SH-SY5Y (cell line): ENCODE data around the gene ANXA2R.

ENCODE experiments used
- GATA2 ChIP-seq: IDR thresholded peaks from 2 replicates; pipeline ENCODE4 v1.6.1; 2011; ENCODE audit warnings: mild to moderate bottlenecking, low read depth, low read length
- GATA3 ChIP-seq: IDR thresholded peaks from 2 replicates; pipeline ENCODE4 v1.6.1; 2011; ENCODE audit warnings: low read depth, mild to moderate bottlenecking, low read length, moderate library complexity

- no peak for TF ChIP-seq GATA3
- TF ChIP-seq GATA2, result no peak
These were observed 45.9 kb downstream of the ANXA2R start for GRCh38 chr5:42994246-42994554.
